SJSA1 (cell line): Measurements from ENCODE around the gene PRR19. TPM values are rescaled to one million over a fixed set of nuclear protein-coding genes. Genes with fewer than 3 reads are reported as not detected.

ENCODE experiments used
- DNase-seq, 2 experiments: peaks; one replicate each; pipeline ENCODE4 v3.0.0-alpha.2; 2015 to 2020; ENCODE audit warnings: low spot score in 2 of 2, low read depth in 1 of 2
- H3K27ac ChIP-seq: fragments of 250-450 bp; sonication (Bioruptor Pico); 2 replicates; pipeline ENCODE4 v1.5.1; 2020; ENCODE audit warnings: mild to moderate bottlenecking, moderate library complexity
- H3K27me3 ChIP-seq: fragments of 250-450 bp; sonication (Bioruptor Pico); replicated peaks from 2 replicates; pipeline ENCODE4 v1.5.1; 2020; ENCODE audit warnings: mild to moderate bottlenecking, moderate library complexity
- H3K36me3 ChIP-seq: fragments of 250-450 bp; sonication (Bioruptor Pico); 2 replicates; pipeline ENCODE4 v1.5.1; 2020; ENCODE audit warnings: mild to moderate bottlenecking
- H3K4me1 ChIP-seq: fragments of 250-450 bp; sonication (Bioruptor Pico); replicated peaks from 2 replicates; pipeline ENCODE4 v1.6.1; 2021; ENCODE audit warnings: mild to moderate bottlenecking
- H3K4me3 ChIP-seq: fragments of 250-450 bp; sonication (Bioruptor Pico); 2 replicates; pipeline ENCODE4 v1.5.1; 2020; ENCODE audit warnings: mild to moderate bottlenecking
- H3K9me3 ChIP-seq: fragments of 250-450 bp; sonication (Bioruptor Pico); replicated peaks from 2 replicates; pipeline ENCODE4 v1.5.1; 2020; ENCODE audit warnings: mild to moderate bottlenecking
- total RNA-seq: library from RNA; depleted of rRNA; stranded (reverse); fragments of >200 nt; shearing (Covaris generic); gene quantifications from 2 replicates; pipeline ENCODE4 v1.2.3, GENCODE V29; 2014

The PRR19 gene
- total RNA-seq, 1 experiment from 2014 or later, result 0.55 TPM

- Histone ChIP-seq H3K27ac (no peak overlapping the region), H3K36me3 (peaks cover 87% of the 10 kb centered on the region)
Observed at GRCh38 chr19:42290523-42291434, 11.2 kb upstream of the PRR19 start.

GRCh38 chr19:42291435-42291810, 10.5 kb upstream of the PRR19 start:
- Histone ChIP-seq H3K36me3 (peaks cover 91% of the 10 kb centered on the region), H3K27ac (no peak overlapping the region), H3K4me3 (no peak overlapping the region), H3K4me1 (no peaks in the 10 kb centered on the region), H3K27me3 (no peaks in the 10 kb centered on the region), H3K9me3 (no peaks in the 10 kb centered on the region)
- DNase-seq, result no peak

More at GRCh38 chr19:42290523-42291434, 11.2 kb upstream of the PRR19 start:
- peak; percentile 38 to 76 for DNase-seq
- H3K4me1 ChIP-seq, result no peaks in the 10 kb centered on the region; the same call in 1 of the 2 replicates
- H3K9me3 ChIP-seq, result no peaks in the 10 kb centered on the region
- no peaks in the 10 kb centered on the region for H3K27me3 ChIP-seq
- H3K4me3 ChIP-seq, result no peak overlapping the region

- no peak for DNase-seq
- Histone ChIP-seq H3K9me3 (no peaks in the 10 kb centered on the region), H3K4me1 (no peaks in the 10 kb centered on the region), H3K36me3 (peaks cover 87% of the 10 kb centered on the region), H3K4me3 (no peak overlapping the region), H3K27me3 (no peaks in the 10 kb centered on the region), H3K27ac (no peak overlapping the region)
Observed at GRCh38 chr19:42292042-42292960, 9.6 kb upstream of the PRR19 start.

GRCh38 chr19:42292963-42293362, 9.0 kb upstream of the PRR19 start:
- DNase-seq, result no peak
- H3K36me3 ChIP-seq, result peaks cover 81% of the 10 kb centered on the region
- no peaks in the 10 kb centered on the region for H3K9me3 ChIP-seq
- no peak overlapping the region for H3K27ac ChIP-seq
- no peaks in the 10 kb centered on the region for H3K27me3 ChIP-seq
- no peaks in the 10 kb centered on the region for H3K4me1 ChIP-seq
- H3K4me3 ChIP-seq, result no peak overlapping the region

- H3K9me3 ChIP-seq, result no peaks in the 10 kb centered on the region
- H3K4me1 ChIP-seq, result no peaks in the 10 kb centered on the region
- no peak overlapping the region for H3K27ac ChIP-seq
- peaks cover 75% of the 10 kb centered on the region for H3K36me3 ChIP-seq
- no peak overlapping the region for H3K4me3 ChIP-seq
- DNase-seq, result no peak
- no peaks in the 10 kb centered on the region for H3K27me3 ChIP-seq
Observed at GRCh38 chr19:42293540-42293939, 8.4 kb upstream of the PRR19 start.

GRCh38 chr19:42293948-42294347, 8.0 kb upstream of the PRR19 start:
- no peak for DNase-seq
- H3K4me1 ChIP-seq, result no peaks in the 10 kb centered on the region

GRCh38 chr19:42294471-42295137, 7.3 kb upstream of the PRR19 start:
- H3K27me3 ChIP-seq, result no peaks in the 10 kb centered on the region
- H3K36me3 ChIP-seq, result peaks cover 64% of the 10 kb centered on the region
- H3K4me3 ChIP-seq, result no peak overlapping the region
- H3K4me1 ChIP-seq, result no peaks in the 10 kb centered on the region
- H3K27ac ChIP-seq, result no peak overlapping the region
- no peaks in the 10 kb centered on the region for H3K9me3 ChIP-seq
- no peak for DNase-seq

More at GRCh38 chr19:42293948-42294347, 8.0 kb upstream of the PRR19 start:
- Histone ChIP-seq H3K36me3 (peaks cover 71% of the 10 kb centered on the region), H3K27me3 (no peaks in the 10 kb centered on the region), H3K27ac (no peak overlapping the region), H3K9me3 (no peaks in the 10 kb centered on the region), H3K4me3 (no peak overlapping the region)

GRCh38 chr19:42295342-42295741, 6.6 kb upstream of the PRR19 start:
- Histone ChIP-seq H3K4me3 (no peak overlapping the region), H3K27ac (no peak overlapping the region), H3K9me3 (no peaks in the 10 kb centered on the region), H3K4me1 (no peaks in the 10 kb centered on the region), H3K36me3 (peaks cover 57% of the 10 kb centered on the region), H3K27me3 (no peaks in the 10 kb centered on the region)
- DNase-seq, result no peak

- Histone ChIP-seq H3K27ac (no peak overlapping the region), H3K4me3 (no peak overlapping the region), H3K9me3 (no peaks in the 10 kb centered on the region), H3K27me3 (no peaks in the 10 kb centered on the region), H3K36me3 (peaks cover 51% of the 10 kb centered on the region), H3K4me1 (no peaks in the 10 kb centered on the region)
- DNase-seq, result peak; percentile 57 to 81
Observed at GRCh38 chr19:42295831-42296525, 6.0 kb upstream of the PRR19 start.

GRCh38 chr19:42297039-42297438, 4.9 kb upstream of the PRR19 start:
- Histone ChIP-seq H3K9me3 (no peaks in the 10 kb centered on the region), H3K27me3 (no peaks in the 10 kb centered on the region), H3K4me1 (peaks cover 7% of the 10 kb centered on the region), H3K27ac (no peak overlapping the region), H3K4me3 (no peak overlapping the region), H3K36me3 (peaks cover 40% of the 10 kb centered on the region)
- no peak for DNase-seq

- Histone ChIP-seq H3K27me3 (no peaks in the 10 kb centered on the region), H3K4me1 (peaks cover 14% of the 10 kb centered on the region), H3K36me3 (no peaks in the 10 kb centered on the region), H3K27ac (no peak overlapping the region), H3K4me3 (peak overlapping the region; percentile 44; the same call in 1 of the 2 replicates), H3K9me3 (no peaks in the 10 kb centered on the region)
- no peak for DNase-seq
Observed at GRCh38 chr19:42303101-42303464, 1.2 kb downstream of the PRR19 start.

GRCh38 chr19:42303876-42304275, 1.9 kb downstream of the PRR19 start:
- DNase-seq, result no peak
- no peaks in the 10 kb centered on the region for H3K9me3 ChIP-seq

GRCh38 chr19:42306646-42307045, 4.7 kb downstream of the PRR19 start:
- H3K27ac ChIP-seq, result no peak overlapping the region
- no peaks in the 10 kb centered on the region for H3K36me3 ChIP-seq
- peaks cover 11% of the 10 kb centered on the region for H3K4me1 ChIP-seq
- H3K9me3 ChIP-seq, result no peaks in the 10 kb centered on the region
- H3K27me3 ChIP-seq, result no peaks in the 10 kb centered on the region; the same call in 1 of the 2 replicates
- no peak overlapping the region for H3K4me3 ChIP-seq
- DNase-seq, result no peak

More at GRCh38 chr19:42303876-42304275, 1.9 kb downstream of the PRR19 start:
- Histone ChIP-seq H3K36me3 (no peaks in the 10 kb centered on the region), H3K27me3 (no peaks in the 10 kb centered on the region), H3K4me3 (no peak overlapping the region), H3K27ac (no peak overlapping the region), H3K4me1 (peaks cover 14% of the 10 kb centered on the region)
